Measurements from ENCODE around the gene CNPY1.

The CNPY1 gene

DNA sequence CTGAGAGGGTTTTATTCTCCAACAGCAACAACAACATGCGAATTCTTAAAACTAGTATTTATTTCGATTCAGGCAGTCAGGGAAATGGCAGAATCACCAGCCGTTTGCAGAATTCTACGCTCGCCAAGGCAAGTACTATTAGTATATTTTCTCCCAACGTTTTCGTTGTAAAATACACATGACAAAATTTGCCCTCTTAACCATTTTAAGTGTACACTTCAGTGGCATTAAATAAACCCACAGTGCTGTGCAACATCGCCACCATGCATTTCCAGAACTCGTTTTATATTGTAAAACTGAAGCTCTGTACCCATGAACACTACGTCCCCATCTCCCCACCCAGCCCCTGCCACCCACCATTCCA lies 77.6 kb downstream of the CNPY1 start:
- no peak for DNase-seq (ENCODE audit: low read depth in 1 of 2, low spot score in 1 of 2)

- no peak for DNase-seq (ENCODE audit: low read depth in 1 of 2, low spot score in 1 of 2)
Observed at GRCh38 chr7:155467846-155468784, 78.2 kb downstream of the CNPY1 start.

DNA sequence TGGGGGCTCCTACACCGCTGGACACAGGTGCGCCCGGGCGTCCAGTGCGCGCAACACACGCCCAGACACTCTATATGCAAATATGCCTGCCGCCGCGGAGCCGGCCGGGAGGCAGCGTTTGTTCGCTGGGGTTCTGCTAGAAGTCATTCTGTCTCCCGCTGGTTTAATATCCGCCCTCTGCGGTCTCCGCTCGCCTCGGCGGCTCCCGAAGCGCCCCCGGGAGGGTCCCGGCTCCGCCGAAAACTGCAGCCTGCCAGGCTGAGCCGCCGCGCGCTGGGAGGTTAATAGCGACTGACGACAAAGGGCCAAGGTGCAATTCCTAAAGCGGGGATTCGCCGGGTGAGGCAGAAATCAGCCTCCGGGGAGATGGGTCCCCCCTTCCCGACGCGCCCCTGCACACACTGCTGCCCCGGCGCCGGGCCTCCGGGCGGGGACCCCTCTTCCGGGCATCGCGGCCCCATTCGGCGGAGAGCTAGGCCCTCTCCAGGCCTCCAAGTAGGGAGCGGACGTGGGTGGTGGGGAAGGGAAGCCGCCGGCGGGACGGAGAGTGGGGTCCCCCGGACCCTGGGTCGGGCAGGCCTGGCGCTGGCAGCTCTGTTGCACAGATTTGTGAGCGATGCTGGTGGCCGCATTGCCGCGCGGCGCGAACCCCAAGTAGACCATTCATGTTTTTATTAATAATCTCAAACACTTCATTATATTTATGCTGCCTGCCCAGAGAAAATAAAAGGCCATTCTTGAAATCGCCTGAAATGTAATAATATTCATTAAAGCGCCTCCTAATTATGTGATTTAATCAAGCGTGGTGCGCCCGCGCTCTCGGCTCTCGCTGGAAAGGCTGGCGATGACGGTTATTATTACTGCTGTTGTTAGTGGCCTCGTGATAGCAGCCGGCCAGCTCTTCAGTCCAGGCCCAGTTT lies 79.3 kb downstream of the CNPY1 start:
- no peak for DNase-seq (ENCODE audit: low read depth in 1 of 2, low spot score in 1 of 2)

DNA sequence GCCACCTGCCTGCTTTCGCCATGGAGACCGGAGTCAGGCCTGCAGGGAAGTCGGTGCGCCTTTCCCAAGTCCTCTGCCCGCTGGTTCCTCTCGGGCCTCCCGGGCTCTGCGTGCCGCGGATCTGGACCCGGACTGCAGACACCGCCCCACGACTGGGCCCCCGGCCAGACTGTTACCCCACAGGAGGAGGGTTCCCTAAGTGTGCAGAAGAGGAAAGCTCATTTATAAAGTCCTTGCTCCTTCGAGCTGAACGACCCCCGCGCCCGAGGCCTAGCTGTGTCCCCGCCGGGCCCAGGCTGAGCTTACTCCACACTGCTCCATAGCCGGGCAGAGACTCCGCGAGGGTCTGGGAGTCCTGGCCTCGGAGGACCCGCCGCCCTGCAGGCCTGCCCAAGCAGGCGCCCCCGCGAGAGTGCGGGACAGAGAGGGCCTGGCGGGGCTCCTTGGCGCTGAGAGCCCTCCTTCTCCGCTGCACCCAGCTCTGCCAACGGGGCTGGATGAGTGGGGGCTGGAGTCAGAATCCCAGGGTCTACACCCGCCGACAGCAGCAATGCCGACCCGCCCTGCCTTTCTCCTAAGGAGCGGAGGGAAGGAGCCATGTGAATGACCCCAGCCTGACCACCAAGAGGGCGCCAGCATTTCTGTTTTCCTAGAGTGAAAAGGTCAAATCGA lies 80.1 kb downstream of the CNPY1 start:
- no peak for DNase-seq (ENCODE audit: low read depth in 1 of 2, low spot score in 1 of 2)

DNA sequence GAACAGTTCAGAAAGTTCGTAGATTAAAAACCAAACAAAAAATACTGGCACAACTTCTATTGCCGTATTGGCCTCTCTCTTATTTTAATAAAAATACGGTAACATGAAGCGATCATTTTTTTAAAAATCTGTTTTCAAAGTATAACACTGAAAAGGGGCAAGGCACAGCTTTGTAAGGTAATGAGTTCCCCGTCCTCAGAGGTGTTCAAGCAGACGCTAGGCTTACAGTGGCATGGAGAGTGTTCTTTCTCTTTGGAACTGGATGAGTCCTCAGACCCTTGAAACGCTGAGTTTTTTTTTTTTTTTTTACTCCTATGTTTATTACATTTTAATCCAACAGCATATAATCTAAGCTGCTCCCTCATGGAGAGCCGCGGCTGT lies 80.6 kb downstream of the CNPY1 start:
- no peak for DNase-seq (ENCODE audit: low read depth in 1 of 2, low spot score in 1 of 2)

GRCh38 chr7:155464948-155465739 lies 81.2 kb downstream of the CNPY1 start:
- DNase-seq (ENCODE audit: low read depth in 1 of 2, low spot score in 1 of 2) = no peak

- DNase-seq (ENCODE audit: low read depth in 1 of 2, low spot score in 1 of 2) = no peak
Observed at GRCh38 chr7:155464183-155464582, 82.2 kb downstream of the CNPY1 start.

- DNase-seq (ENCODE audit: low read depth in 1 of 2, low spot score in 1 of 2) = no peak
Observed at GRCh38 chr7:155463114-155463811, 83.1 kb downstream of the CNPY1 start.

DNA sequence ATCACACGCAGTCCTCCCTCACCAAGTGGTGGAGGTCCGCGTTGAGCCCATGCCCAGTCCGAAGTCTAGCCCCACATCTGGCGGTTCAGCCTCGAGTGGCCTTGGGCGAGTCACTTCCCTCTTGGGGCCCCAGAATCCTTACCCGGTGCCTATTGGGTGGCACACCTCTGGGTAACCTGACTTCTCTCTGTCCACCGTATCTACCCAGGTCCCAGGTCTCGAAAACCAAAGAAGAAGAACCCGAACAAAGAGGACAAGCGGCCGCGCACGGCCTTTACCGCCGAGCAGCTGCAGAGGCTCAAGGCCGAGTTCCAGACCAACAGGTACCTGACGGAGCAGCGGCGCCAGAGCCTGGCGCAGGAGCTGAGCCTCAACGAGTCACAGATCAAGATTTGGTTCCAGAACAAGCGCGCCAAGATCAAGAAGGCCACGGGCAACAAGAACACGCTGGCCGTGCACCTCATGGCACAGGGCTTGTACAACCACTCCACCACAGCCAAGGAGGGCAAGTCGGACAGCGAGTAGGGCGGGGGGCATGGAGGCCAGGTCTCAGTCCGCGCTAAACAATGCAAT lies 84.1 kb downstream of the CNPY1 start:
- DNase-seq (ENCODE audit: low read depth in 1 of 2, low spot score in 1 of 2) = no peak

GRCh38 chr7:155461631-155462030 lies 84.7 kb downstream of the CNPY1 start:
- no peak for DNase-seq (ENCODE audit: low read depth in 1 of 2, low spot score in 1 of 2)

DNA sequence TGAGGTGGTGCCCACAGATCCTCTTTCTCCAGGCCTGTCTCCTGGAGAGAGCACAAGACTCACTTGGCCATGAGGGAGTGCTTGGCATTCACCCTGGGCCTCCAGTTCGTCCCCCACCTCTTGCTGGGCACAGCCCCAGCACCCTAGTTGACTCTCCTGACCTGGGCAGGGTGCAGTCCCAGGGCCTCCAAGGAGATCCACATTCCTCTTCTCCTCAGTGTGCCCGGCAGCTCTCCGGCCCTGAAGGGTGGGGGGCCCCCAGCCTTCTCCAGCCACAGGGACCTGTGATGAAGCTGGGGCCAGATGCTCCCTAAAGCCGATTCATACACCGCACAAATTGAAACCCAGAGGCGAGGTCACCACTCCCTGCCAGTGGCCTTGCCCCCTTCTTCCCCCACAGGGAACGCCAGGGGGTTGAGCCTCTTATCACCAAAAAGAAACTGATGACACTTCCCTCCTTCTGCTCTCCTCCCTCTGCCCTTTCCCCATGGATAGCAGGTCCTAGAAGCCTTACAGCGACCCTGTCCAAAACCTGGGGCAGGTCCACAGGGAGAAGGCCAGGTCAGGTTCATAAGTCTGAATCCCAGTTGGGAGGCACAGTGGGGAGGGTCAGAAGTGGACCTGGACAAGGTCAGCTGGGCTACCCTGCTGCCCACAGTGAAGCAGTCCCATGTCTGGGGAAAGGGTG lies 85.3 kb downstream of the CNPY1 start:
- no peak for DNase-seq (ENCODE audit: low read depth in 1 of 2, low spot score in 1 of 2)

- DNase-seq (ENCODE audit: low read depth in 1 of 2, low spot score in 1 of 2) = no peak
Observed at GRCh38 chr7:155459700-155460461, 86.5 kb downstream of the CNPY1 start.

GRCh38 chr7:155458878-155459699 lies 87.3 kb downstream of the CNPY1 start:
- no peak for DNase-seq (ENCODE audit: low read depth in 1 of 2, low spot score in 1 of 2)

- DNase-seq (ENCODE audit: low read depth in 1 of 2, low spot score in 1 of 2) = no peak
Observed at GRCh38 chr7:155458111-155458877, 88.1 kb downstream of the CNPY1 start, which contains the start of gene EN2. EN2 (plus strand) TSS chr7:155458129; CDS start chr7:155458378, 249 bp downstream.

DNA sequence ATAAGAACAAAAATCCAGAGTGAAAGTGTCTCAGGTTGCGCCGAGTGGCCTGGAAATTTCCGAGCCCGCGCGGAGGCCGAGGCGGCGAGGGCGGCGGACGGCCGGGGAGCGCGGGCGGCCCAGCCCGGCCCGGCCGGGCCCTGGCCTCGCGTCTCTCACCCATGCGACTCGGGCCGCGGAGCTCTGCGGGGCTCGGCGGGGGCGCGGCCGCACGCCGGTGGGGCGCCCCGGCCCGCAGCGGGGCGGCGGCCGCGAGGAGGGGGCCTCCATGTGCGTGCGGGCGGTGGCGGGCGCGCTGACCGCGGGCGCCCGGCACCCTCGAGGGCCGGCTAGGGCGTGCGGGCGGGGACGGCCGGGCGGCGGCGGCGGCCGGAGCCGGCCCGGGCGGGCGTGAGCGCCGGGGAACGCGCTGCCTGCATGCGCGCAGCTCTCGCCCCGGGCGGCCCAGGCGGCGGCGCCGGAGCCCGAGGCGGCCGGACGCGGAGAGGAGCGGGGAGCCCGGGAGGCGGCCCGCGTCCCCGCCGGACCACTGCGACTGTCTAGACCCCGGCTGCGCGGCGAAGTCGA lies 88.7 kb downstream of the CNPY1 start:
- DNase-seq (ENCODE audit: low read depth in 1 of 2, low spot score in 1 of 2) = no peak

Data from activated CD4-positive, alpha-beta T cell treated with anti-CD3 and anti-CD28 coated beads, Interleukin-2, amount 50 U/mL, for 24 hours (primary cell).